Body of pancreas (tissue), 4 donors: ENCODE results near the gene LILRA5.

Source experiments
- CTCF ChIP-seq, 7 experiments: fragments of 450-650 bp in 4 of 7; fragments of 200-600 bp in 3 of 7; sonication (generic) in 3 of 7; IDR thresholded peaks; one replicate each; pipeline ENCODE4 v1.5.1; 2016 to 2019; ENCODE audit warnings: antibody characterized with exemption in 7 of 7
- POLR2A ChIP-seq, 3 donors: fragments of 450-650 bp; IDR thresholded peaks; one replicate each; pipeline ENCODE4 v1.6.1; 2016; ENCODE audit warnings: antibody characterized with exemption in 3 of 3, mild to moderate bottlenecking in 2 of 3

- TF ChIP-seq CTCF (IDR thresholded peaks at IDR 0.05) (no peak), POLR2A (IDR thresholded peaks at IDR 0.05) (no peak)
These were observed 6.1 kb upstream of the LILRA5 start for GRCh38 chr19:54319049-54319448.
